ENCODE measurements around the gene TTC6.

The TTC6 gene

GRCh38 chr14:37638599-37638998 is 43.2 kb downstream of the TTC6 start:
- H3K4me3 ChIP-seq (ENCODE audit: low read length in 2 of 2) = no peak overlapping the region
- no peaks in the 10 kb centered on the region for H3K9me3 ChIP-seq (ENCODE audit: control insufficient read depth in 2 of 2, low read length in 2 of 2)
- peaks cover 0 to 1% of the 10 kb centered on the region in 2 donors for H3K27me3 ChIP-seq (ENCODE audit: control insufficient read depth in 1 of 2, insufficient read depth in 2 of 2, low read length in 2 of 2)
- H3K4me1 ChIP-seq (ENCODE audit: control insufficient read depth, insufficient read depth, low read length) = no peaks in the 10 kb centered on the region
- H3K27ac ChIP-seq (ENCODE audit: low read length) = no peak overlapping the region
- H3K36me3 ChIP-seq (ENCODE audit: control insufficient read depth in 2 of 2, insufficient read depth in 2 of 2, low read length in 2 of 2) = no peaks in the 10 kb centered on the region
- H3K9ac ChIP-seq (ENCODE audit: low read length in 2 of 2) = no peak overlapping the region

GRCh38 chr14:37641117-37641516 is 45.7 kb downstream of the TTC6 start:
- Histone ChIP-seq H3K27me3 (ENCODE audit: control insufficient read depth in 1 of 2, insufficient read depth in 2 of 2, low read length in 2 of 2) (no peaks in the 10 kb centered on the region), H3K27ac (ENCODE audit: low read length) (no peak overlapping the region), H3K36me3 (ENCODE audit: control insufficient read depth in 2 of 2, insufficient read depth in 2 of 2, low read length in 2 of 2) (no peaks in the 10 kb centered on the region), H3K4me3 (ENCODE audit: low read length in 2 of 2) (no peak overlapping the region), H3K9me3 (ENCODE audit: control insufficient read depth in 2 of 2, low read length in 2 of 2) (no peaks in the 10 kb centered on the region), H3K9ac (ENCODE audit: low read length in 2 of 2) (no peak overlapping the region), H3K4me1 (ENCODE audit: control insufficient read depth, insufficient read depth, low read length) (no peaks in the 10 kb centered on the region)

- Histone ChIP-seq H3K27me3 (ENCODE audit: control insufficient read depth in 1 of 2, insufficient read depth in 2 of 2, low read length in 2 of 2) (no peaks in the 10 kb centered on the region), H3K9me3 (ENCODE audit: control insufficient read depth in 2 of 2, low read length in 2 of 2) (no peaks in the 10 kb centered on the region), H3K36me3 (ENCODE audit: control insufficient read depth in 2 of 2, insufficient read depth in 2 of 2, low read length in 2 of 2) (no peaks in the 10 kb centered on the region), H3K27ac (ENCODE audit: low read length) (no peak overlapping the region), H3K4me3 (ENCODE audit: low read length in 2 of 2) (no peak overlapping the region), H3K4me1 (ENCODE audit: control insufficient read depth, insufficient read depth, low read length) (no peaks in the 10 kb centered on the region), H3K9ac (ENCODE audit: low read length in 2 of 2) (no peak overlapping the region)
Observed at GRCh38 chr14:37642125-37642524, 46.7 kb downstream of the TTC6 start.

GRCh38 chr14:37643701-37644100 is 48.3 kb downstream of the TTC6 start:
- H3K4me3 ChIP-seq (ENCODE audit: low read length in 2 of 2) = no peak overlapping the region
- no peak overlapping the region for H3K9ac ChIP-seq (ENCODE audit: low read length in 2 of 2)

More at GRCh38 chr14:37643701-37644100, 48.3 kb downstream of the TTC6 start:
- Histone ChIP-seq H3K9me3 (ENCODE audit: control insufficient read depth in 2 of 2, low read length in 2 of 2) (no peaks in the 10 kb centered on the region), H3K27me3 (ENCODE audit: control insufficient read depth in 1 of 2, insufficient read depth in 2 of 2, low read length in 2 of 2) (no peaks in the 10 kb centered on the region), H3K36me3 (ENCODE audit: control insufficient read depth in 2 of 2, insufficient read depth in 2 of 2, low read length in 2 of 2) (no peaks in the 10 kb centered on the region), H3K4me1 (ENCODE audit: control insufficient read depth, insufficient read depth, low read length) (no peaks in the 10 kb centered on the region), H3K27ac (ENCODE audit: low read length) (no peak overlapping the region)
